Breast epithelium (tissue), 3 donors: Measurements from ENCODE around the gene GRAPL.
"Not testable (repeated sequence)": the region's sequence is repeated elsewhere in the genome, so short reads cannot be mapped to it uniquely, and the experiment has no call there.

Experiments used
- POLR2A ChIP-seq: fragments of 450-650 bp; IDR thresholded peaks from one replicate; pipeline ENCODE4 v1.6.1; 2016; ENCODE audit warnings: antibody characterized with exemption, mild to moderate bottlenecking, moderate library complexity
- POLR2AphosphoS5 ChIP-seq, 3 donors: sonication (generic); formaldehyde crosslinking; IDR thresholded peaks; one replicate each; pipeline ENCODE4 v1.6.1; 2017; ENCODE audit warnings: antibody characterized with exemption in 3 of 3
- TF ChIP-seq, protein P1 (sequence below), 3 donors: fragments of 450-650 bp; IDR thresholded peaks; one replicate each; pipeline ENCODE4 v1.5.1; 2016 to 2017; ENCODE audit warnings: antibody characterized with exemption in 3 of 3, mild to moderate bottlenecking in 3 of 3, moderate library complexity in 3 of 3

DNA sequence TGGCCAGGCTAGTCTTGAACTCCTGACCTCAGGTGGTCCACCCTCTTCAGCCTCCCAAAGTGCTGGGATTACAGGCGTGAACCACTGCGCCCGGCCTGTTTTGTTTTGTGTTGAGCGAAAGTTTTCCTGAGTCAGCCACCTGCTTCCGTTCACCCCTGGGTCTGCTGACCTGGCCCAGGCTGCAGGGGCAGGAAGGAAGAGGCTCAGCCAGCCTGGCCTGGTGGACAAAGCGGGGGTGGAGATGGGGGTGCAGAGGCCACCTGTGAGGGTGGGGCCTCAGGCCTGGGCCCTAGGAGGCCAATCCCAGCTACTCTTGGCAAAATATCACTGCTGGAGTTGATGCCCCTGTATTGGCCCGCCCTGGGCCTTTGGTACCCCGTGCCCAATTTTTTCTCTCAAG lies 3.7 kb downstream of the GRAPL start:
- TF ChIP-seq, protein P1, sequence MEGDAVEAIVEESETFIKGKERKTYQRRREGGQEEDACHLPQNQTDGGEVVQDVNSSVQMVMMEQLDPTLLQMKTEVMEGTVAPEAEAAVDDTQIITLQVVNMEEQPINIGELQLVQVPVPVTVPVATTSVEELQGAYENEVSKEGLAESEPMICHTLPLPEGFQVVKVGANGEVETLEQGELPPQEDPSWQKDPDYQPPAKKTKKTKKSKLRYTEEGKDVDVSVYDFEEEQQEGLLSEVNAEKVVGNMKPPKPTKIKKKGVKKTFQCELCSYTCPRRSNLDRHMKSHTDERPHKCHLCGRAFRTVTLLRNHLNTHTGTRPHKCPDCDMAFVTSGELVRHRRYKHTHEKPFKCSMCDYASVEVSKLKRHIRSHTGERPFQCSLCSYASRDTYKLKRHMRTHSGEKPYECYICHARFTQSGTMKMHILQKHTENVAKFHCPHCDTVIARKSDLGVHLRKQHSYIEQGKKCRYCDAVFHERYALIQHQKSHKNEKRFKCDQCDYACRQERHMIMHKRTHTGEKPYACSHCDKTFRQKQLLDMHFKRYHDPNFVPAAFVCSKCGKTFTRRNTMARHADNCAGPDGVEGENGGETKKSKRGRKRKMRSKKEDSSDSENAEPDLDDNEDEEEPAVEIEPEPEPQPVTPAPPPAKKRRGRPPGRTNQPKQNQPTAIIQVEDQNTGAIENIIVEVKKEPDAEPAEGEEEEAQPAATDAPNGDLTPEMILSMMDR (IDR thresholded peaks at IDR 0.05) = not testable (repeated sequence)
- TF ChIP-seq POLR2AphosphoS5 (IDR thresholded peaks at IDR 0.05); POLR2A: not testable (repeated sequence)
